ENCODE data around the gene GABARAPL2. TPM values are rescaled to one million over a fixed set of nuclear protein-coding genes. Genes with fewer than 3 reads are reported as not detected.

GABARAPL2 gene
- total RNA-seq, 3 donors from 2014 or later = 81.4 to 110 (median 106) TPM

GRCh38 chr16:75616521-75617010 lies 50.4 kb downstream of the GABARAPL2 start:
- peaks cover 8% of the 10 kb centered on the region for H3K4me1 ChIP-seq (ENCODE audit: low read depth)
- peaks cover 3% of the 10 kb centered on the region for H3K36me3 ChIP-seq (ENCODE audit: low read depth)
- DNase-seq = no peak
- TF ChIP-seq CTCF (IDR thresholded peaks at IDR 0.05) = no peak
- intact Hi-C loops (cut with DNase I, micrococcal nuclease) = no loop called here
- no peak overlapping the region for H3K4me3 ChIP-seq
- no peaks in the 10 kb centered on the region for H3K9me3 ChIP-seq
- peak; percentile 45 for ATAC-seq

- H3K36me3 ChIP-seq (ENCODE audit: low read depth) = peaks cover 3% of the 10 kb centered on the region
- H3K4me3 ChIP-seq = no peak overlapping the region
- DNase-seq (no peak), ATAC-seq (no peak)
- intact Hi-C loops (cut with DNase I, micrococcal nuclease) = no loop called here
- H3K4me1 ChIP-seq (ENCODE audit: low read depth) = peaks cover 14% of the 10 kb centered on the region
- no peak for TF ChIP-seq CTCF (IDR thresholded peaks at IDR 0.05)
- H3K9me3 ChIP-seq = no peaks in the 10 kb centered on the region
These were observed 50.9 kb downstream of the GABARAPL2 start for GRCh38 chr16:75617121-75617520.

- H3K4me1 ChIP-seq (ENCODE audit: low read depth) = peaks cover 21% of the 10 kb centered on the region
- DNase-seq (no peak), ATAC-seq (no peak)
- no peaks in the 10 kb centered on the region for H3K9me3 ChIP-seq
- intact Hi-C loops (cut with DNase I, micrococcal nuclease) = no loop called here
- TF ChIP-seq CTCF (IDR thresholded peaks at IDR 0.05) = no peak
- H3K36me3 ChIP-seq (ENCODE audit: low read depth) = no peaks in the 10 kb centered on the region
- H3K4me3 ChIP-seq = no peak overlapping the region
These were observed 52.6 kb downstream of the GABARAPL2 start for GRCh38 chr16:75618780-75619179.

GRCh38 chr16:75620326-75621169 lies 54.4 kb downstream of the GABARAPL2 start:
- DNase-seq (no peak), ATAC-seq (no peak)
- no peak for TF ChIP-seq CTCF (IDR thresholded peaks at IDR 0.05)
- Histone ChIP-seq H3K4me1 (ENCODE audit: low read depth) (peaks cover 21% of the 10 kb centered on the region), H3K4me3 (no peak overlapping the region), H3K36me3 (ENCODE audit: low read depth) (no peaks in the 10 kb centered on the region), H3K9me3 (no peaks in the 10 kb centered on the region)
- intact Hi-C loops (cut with DNase I, micrococcal nuclease) = loop anchor here in 1 of 2 donors (10.0 kb wide), 1 partner anchor 144 kb away; no protein-coding TSS in a partner anchor

GRCh38 chr16:75621170-75621477 lies 54.9 kb downstream of the GABARAPL2 start:
- Histone ChIP-seq H3K36me3 (ENCODE audit: low read depth) (no peaks in the 10 kb centered on the region), H3K9me3 (no peaks in the 10 kb centered on the region), H3K4me3 (no peak overlapping the region), H3K4me1 (ENCODE audit: low read depth) (peaks cover 21% of the 10 kb centered on the region)
- TF ChIP-seq CTCF (IDR thresholded peaks at IDR 0.05) = peak; percentile 33
- DNase-seq (no peak), ATAC-seq (peak; percentile 22)
- intact Hi-C loops (cut with DNase I, micrococcal nuclease) = loop anchor here in 1 of 2 donors (10.0 kb wide), 1 partner anchor 144 kb away; no protein-coding TSS in a partner anchor

Data from mucosa of descending colon (tissue), 3 donors.